Measurements from ENCODE around the gene C1S.
A peak's percentile ranks its signal among the peaks of the same experiment; 100 is the strongest.
"Not testable (repeated sequence)": the region's sequence is repeated elsewhere in the genome, so short reads cannot be mapped to it uniquely, and the experiment has no call there.

Gene C1S

DNA sequence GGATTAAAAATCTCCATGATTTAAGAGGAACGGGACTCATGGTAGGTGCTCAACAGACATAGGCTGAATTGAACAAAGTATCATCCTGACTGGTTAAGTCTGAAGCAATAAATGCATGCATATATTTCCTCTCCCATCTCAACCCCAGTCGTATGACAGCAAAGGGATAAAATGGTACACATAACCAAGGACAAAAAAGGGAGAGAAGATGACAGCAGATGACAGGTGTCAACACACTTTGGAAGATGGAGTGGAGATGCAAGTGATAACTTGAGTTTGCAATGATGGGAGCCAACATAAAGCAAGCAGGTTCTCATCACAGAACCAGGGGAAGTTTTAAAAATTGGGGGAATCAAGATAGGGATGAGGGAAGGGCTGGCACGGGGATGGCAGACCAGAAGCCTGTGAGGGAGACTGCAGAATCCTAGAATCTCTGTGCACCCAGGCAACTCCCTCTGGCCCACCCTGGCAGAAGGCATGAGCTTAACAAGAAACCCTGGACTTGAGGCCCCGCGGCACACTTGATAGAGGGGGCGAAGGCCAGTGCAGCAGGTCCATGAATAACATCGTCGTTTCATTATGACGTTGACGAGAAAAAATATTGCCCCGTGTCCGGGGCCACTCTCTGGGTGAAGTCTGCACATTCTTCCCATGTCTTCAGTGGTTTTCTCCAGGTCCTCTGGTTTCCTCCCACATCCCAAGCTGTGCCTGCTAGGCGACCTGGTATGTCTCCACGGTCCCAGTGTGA lies 43.5 kb downstream of the C1S start:
- no peak for DNase-seq (ENCODE audit: low read depth)

DNA sequence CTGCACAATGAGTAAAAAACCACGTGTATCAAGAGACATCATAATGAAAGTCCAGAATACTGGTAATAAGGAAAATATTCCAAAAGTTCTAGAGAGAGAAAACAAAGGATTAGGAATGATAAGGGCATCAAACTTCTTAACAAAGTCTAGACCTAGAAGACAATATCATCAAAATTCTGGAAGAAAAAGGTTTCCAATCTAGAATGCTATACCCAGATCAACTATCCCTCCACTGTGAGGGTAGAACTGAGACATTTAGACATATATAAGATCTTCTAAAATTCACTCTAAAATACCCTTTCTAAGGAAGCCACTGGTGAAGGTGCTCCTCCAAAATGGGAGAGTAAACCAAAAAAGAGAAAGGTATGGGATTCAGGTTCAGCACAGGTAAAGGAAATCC lies 45.6 kb downstream of the C1S start:
- DNase-seq (ENCODE audit: low read depth), result no peak

DNA sequence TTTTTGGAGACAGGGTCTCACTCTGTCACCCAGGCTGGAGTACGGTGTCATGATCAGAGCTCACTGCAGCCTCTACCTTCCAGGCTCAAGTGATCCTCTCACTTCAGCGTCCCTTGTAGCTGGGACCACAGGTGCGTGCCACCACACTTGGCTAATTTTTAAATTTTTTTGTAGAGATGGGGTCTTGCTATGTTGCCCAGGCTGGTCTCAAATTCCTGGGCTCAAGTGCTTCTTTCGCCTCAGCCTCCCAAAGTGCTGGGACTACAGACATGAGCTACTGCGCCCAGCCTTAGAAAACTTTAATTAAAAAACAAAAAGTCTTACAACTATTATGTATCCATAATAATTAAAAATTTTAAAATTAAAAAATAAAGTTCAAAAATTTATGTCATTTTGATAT lies 46.7 kb downstream of the C1S start:
- DNase-seq (ENCODE audit: low read depth), result not testable (repeated sequence)

DNA sequence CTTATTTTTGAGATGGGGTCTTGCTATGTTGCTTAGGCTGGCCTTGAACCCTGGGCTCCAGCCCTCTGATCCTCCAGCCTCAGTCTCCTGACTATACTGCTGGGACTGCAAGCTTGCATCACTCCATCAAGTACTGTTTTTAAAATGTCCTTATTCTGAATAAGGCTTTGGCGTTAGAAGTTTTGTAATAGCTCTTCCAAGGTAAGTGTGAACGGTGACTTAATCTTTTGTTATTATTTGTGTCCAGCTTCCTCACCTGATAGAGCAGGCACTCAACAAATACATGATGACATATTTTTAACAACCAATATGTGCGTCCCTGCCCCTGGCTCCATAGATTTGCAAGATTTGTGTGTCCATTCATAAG lies 47.1 kb downstream of the C1S start:
- DNase-seq (ENCODE audit: low read depth), result no peak

DNA sequence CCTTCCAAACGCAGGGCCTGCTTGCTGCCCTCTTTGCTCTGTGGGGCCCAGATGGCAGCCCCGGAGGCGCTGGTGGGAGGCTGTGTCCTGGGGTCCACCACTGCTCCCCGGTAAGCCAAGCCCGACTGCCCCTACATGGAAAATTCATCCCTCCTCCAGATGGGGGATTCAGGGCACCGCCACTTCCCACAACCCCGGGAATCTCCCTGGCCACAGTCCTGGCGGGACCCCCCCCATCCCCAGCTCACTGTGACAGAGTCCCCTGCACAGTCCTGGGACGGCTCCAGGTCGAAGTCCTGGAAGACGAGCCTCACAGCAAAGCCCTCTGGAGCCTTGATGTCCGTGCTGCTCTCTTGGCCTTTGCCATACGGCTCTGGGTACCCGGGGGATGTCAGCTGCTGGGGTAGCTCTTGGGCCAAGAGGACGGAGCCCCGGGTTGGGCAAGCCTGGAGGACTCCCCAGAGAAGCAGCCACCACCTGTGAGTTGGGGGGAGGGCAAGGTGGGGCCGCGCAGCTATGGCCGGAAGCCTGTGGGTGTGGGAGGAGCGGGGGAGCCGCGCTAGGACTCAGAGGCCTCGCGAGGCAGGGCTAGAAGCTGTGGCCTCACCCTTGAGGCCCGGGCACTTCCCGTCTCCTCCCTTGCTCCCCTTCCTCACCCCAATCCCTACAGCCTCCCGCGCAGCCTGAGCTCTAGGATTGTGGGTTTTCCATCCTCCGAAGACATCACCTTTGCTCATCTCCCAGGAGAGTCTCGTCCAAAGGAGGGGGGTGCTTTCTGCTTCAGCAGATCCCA lies 47.7 kb downstream of the C1S start:
- DNase-seq (ENCODE audit: low read depth), result peak; percentile 62

DNA sequence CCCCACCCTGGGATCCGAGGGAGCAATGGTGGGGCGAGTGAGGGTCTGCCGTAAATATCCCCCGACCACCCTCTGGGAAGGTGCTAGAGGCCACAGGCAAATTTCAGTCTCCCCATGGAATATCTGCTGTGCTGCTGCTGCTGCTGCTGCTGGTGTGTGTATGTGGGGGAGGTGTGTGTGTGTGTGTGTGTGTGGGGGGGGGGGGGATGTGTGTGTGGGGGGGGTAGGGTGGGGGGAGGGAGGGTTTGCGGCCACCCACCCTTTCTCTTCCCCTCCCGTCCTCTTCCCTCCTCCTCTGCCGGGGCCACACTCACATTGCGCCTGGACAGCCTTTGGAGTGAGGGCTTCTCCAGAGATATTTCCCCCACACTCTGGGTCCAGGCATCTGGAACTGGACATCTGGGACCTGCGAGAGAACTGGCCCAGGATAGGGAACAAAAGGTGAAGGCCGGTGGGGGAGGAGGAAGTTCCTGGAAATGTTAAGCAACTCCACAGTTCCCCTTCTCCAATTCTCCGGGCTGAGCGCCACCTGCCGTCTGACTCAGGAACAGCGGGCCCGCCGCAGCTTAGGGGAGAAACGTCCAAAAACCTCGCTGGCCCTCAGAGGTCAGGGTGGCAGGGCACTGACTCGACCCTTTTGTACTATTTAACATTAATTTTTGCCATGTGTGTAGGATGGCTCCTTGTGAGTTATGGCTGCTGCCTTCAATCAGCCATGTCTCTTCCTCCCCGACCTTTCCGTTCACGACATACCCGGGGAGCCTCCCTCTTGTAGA lies 48.5 kb downstream of the C1S start, which contains the start of gene C1RL:
C1RL (minus strand) TSS at position 419 of the 776 bp plus-strand sequence; CDS start at position 385, 34 bp downstream.
- DNase-seq (ENCODE audit: low read depth), result peak; percentile 72

DNA sequence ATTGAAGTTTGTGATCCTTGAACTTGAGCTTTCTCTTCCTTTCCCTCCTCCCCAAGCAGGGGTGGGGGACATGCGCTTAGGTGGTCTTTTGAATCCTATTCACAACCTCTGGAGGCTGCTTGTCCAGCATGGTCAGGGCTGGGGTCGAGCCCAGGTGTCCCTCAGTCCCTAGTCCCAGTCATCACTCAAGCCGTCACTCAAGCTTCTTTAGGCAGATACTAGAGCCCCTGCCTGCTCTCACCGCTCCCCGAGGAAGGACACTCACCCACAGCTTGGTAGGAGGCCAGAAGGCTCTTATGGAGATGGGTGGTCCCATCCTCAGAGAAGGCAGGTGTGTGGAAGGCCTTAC lies 49.0 kb downstream of the C1S start:
- no peak for DNase-seq (ENCODE audit: low read depth)

DNA sequence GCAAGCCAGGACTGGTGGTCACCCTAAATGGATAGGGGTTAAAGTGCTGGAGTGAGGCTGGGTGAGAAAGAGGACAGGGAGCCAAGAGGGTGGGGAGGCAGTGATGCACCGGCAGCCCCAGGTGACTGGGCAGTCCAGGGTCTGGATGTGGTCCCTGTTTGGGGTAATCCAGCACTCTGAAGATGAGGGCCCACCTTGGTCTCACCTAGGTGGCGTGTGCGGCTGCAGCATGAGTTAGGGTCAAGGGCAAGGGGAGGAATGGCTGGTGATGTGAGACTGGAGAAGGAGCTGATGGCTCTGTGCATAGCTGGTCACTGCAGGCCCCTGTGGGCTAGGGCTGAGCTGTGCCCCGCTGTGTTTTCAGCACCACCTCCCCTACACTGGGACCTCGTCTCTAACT lies 50.1 kb downstream of the C1S start:
- no peak for DNase-seq (ENCODE audit: low read depth)

DNA sequence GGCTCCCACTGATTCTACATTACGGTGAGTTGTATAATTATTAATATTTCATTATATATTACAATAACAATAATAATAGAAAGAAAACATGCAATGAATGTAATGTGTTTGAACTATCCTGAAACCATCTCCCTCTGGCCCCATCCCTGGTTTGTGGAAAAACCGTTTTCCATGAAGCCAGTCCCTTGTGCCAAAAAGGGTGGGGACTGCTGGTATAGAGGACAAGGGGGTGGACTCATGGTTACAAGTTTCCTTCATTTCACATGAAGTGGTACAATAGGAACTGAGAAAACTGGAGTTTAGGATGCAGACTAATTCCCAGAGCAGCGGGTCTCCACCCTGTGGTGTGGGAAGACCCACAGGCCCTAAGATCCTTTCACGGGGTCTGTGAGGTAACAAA lies 51.5 kb downstream of the C1S start:
- DNase-seq (ENCODE audit: low read depth), result no peak

DNA sequence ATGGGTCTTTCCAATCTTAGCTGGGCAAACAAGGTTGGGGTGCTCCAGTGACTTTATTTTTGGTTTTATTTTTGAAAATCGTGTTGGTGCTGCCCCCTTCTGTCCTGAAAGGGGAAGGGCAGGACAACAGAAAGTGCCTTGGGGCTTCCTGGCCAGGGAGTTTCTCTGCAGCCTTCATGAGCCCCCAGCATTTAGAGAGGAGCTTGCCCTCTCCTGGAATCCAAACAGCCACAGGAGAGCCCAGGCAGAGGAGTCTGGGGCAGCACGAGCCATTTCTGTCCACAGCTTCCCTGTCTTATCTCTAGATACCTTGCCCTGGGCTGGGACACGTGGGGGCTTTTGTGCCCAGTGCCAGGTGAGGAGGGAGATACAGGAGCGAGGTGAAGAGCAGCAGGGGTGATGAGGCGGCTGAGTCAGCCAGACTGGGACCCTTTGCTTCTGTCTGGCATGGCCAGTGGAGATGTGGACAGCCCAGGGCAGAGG lies 52.9 kb downstream of the C1S start:
- no peak for DNase-seq (ENCODE audit: low read depth)

DNA sequence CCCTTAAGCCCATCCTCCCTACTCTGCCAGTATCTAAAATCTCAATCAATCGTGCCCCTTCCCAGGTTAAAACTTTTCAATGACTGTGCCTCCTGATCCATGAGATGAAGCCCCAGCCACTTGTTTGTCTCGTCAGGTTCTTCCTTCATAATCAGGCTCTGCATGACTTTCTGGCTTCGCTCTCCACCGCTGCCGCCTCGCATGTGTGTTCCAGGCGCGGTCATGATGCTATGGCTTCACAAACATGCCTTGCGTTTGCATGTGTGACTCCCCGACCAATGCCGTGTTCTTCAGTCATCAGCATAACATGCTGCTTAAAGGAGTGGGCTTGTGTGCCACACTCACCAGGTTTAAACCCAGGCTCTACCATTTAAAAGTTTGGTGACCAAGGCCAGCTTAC lies 53.5 kb downstream of the C1S start:
- no peak for DNase-seq (ENCODE audit: low read depth)

DNA sequence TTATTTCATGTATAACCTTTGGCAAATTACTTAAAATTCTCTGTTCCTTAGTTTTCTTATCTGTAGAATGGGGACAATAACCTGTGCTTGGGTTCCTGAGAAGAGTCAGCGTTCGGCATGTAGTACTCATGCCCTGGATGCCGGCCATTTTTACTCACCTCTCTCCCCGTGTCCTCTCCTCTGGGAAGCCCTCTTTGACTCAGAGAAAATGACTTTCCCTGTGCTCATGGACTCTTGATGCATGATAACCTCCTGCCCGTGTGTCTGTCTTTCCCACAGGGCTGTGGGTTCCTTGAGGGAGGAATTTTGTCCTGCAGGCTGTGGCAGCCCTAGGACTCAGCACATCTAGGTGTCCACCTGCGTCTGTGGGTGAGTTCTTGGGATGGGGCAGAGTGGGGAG lies 54.3 kb downstream of the C1S start:
- no peak for DNase-seq (ENCODE audit: low read depth)

DNA sequence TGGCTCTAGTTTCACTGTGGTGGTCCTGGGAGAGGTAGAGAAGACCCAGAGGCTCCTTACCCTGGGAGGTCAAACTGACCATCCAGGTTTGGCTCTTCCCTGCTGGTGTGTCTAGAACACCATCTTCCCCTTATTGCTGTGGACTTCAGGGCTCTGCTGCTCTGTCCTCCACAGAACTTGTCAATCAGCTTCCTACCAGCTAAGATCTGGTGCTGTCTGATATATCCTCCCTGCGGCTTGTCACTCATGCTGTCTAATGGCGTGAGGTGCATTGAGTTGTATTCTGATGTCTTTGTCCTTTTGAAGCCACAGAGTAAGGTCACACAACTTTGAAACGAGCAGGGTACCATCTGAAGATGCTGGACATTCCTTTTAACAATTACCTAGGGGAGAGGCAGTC lies 55.7 kb downstream of the C1S start:
- DNase-seq (ENCODE audit: low read depth), result no peak

DNA sequence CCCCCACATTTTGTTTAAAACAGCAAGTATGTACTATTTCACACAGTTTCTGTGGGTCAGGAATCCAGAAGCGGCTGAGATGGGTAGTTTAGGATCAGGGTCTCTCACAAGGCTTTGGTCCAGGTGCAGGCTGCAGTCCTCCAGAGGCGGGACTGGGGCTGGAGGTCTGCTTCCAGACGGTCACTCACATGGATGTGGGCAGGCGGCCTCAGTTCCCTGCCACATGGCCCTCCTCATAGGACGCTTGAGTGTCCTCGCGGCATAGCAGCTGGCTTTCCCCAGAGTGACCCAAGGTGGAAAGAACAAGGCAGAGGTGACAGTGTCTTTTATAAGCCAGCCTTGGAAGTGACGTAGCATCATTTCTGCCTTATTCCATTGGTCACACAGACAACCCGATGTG lies 56.4 kb downstream of the C1S start:
- no peak for DNase-seq (ENCODE audit: low read depth)

DNA sequence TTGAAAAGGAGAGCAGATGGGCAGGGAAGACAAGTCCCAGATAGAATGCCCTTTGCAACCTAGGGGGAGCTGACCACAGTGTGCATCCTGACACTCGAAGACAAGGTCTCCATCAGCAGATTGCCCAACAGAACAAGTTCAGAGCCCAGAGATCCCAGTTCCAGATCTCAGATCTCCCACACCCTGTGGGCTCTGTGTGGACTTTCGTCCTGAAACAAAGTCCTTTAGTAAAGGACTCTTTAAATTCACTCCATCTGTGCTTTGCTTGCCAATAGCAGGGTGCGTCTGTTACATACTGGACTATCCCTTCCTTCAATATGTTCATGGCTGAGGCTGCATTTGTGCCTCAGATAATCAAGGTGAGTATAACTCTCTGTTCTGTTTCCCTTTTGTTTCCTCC lies 57.2 kb downstream of the C1S start:
- DNase-seq (ENCODE audit: low read depth), result no peak

DNA sequence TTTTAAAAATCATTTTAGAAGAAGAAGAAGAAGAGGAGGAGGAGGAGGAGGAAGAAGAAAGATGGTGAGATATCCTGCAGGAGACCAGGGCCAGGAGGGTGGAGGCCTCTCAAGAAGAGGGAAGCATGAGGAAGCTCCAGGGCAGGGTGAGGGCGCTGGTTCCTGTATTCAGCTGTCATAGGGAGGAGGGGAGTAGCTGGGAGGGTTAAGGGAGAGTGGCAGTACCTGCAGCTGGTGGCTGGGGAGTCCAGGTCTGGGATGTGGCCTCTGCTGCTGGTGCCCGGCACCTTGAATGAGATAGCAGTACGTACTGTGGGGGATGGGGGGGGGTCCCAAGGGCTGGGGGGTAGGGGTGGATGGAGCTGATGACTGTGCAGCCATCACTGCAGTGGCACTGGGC lies 58.4 kb downstream of the C1S start:
- DNase-seq (ENCODE audit: low read depth), result no peak

DNA sequence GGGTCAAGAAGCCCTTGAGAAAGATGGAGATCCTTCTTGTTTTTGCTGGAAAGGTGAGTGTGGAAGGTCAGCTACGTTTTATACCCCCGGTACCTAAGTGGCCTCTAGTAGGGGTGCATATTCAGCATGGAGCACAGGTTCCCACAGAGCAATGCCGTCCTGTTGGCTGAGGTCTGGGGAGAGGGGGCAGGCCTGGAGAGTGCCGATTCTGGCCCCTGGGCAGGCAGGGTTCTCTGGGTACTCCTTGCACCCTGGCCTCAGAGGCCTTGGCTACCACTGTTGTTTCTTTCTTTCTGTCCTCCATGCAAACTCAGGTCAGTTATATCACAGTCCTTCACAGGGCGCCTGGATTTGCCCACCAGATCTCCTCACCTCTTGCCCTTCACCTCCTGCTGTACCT lies 59.6 kb downstream of the C1S start:
- DNase-seq (ENCODE audit: low read depth), result no peak
